Neutrophil (primary cell): Measurements from ENCODE around the gene MACO1.

Experiments
- H3K27ac ChIP-seq: fragments of 200-600 bp; sonication (generic); 2 replicates; pipeline ENCODE4 v1.5.1; 2016; ENCODE audit warnings: mild to moderate bottlenecking, moderate library complexity
- H3K27me3 ChIP-seq: fragments of 200-600 bp; sonication (generic); 2 replicates; pipeline ENCODE4 v1.6.0; 2016; ENCODE audit warnings: mild to moderate bottlenecking
- H3K36me3 ChIP-seq: fragments of 200-600 bp; sonication (generic); 2 replicates; pipeline ENCODE4 v1.5.1; 2017
- H3K4me1 ChIP-seq, 2 experiments: fragments of 200-600 bp in 1 of 2; sonication (generic) in 1 of 2; 1 replicate in 1 of 2; 2 replicates in 1 of 2; pipeline versions ENCODE4 v1.5.1 to v1.6.1; 2013 to 2016; ENCODE audit warnings: low read depth in 1 of 2, low read length in 1 of 2, mild to moderate bottlenecking in 1 of 2, moderate library complexity in 1 of 2; ENCODE audit not compliant: control insufficient read depth in 1 of 2, insufficient read depth in 1 of 2
- H3K4me3 ChIP-seq, 2 experiments: fragments of 200-600 bp in 1 of 2; sonication (generic) in 1 of 2; 1 replicate in 1 of 2; 2 replicates in 1 of 2; pipeline ENCODE4 v1.5.1; 2013 to 2016; ENCODE audit warnings: low read depth in 1 of 2, low read length in 1 of 2, mild to moderate bottlenecking in 1 of 2, moderate library complexity in 1 of 2
- H3K9me3 ChIP-seq: fragments of 200-600 bp; sonication (generic); 2 replicates; pipeline ENCODE4 v1.5.1; 2016
- TF ChIP-seq, protein P1 (sequence below): fragments of 200-600 bp; sonication (generic); IDR thresholded peaks from 2 replicates; pipeline ENCODE4 v1.5.1; 2016; ENCODE audit warnings: antibody characterized with exemption

Gene MACO1

DNA sequence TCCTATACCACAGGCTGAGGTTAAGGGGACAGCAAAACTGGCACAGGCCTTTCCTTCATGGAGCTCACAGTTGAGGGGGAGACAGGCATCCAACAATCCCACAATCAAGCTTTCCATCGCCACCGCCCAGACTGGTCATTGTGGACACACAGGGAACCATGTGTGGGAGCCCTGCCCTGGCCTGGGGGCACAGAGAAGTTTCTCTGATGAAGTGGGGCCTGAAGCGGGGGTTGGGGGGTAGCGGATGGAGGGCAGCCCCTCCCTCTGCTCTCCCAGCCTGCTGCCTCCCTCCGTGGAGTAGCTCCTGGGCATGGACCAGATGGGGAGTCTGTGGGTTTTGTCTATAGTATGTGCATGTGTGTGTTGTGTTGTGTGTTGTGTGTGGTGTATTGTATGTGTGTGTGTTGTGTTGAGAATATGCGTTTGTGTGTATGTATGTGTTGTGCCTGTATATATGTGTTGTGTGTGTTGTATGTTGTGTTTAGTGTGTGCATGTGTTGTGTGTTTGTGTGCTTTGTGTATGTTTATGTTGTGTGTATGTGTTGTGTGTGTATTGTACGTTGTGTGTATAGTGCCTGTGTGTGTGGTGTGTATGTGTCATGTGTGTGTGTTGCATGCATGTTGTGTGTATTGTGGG lies 98.3 kb downstream of the MACO1 start:
- H3K27ac ChIP-seq, result no peak overlapping the region
- TF ChIP-seq, protein P1, sequence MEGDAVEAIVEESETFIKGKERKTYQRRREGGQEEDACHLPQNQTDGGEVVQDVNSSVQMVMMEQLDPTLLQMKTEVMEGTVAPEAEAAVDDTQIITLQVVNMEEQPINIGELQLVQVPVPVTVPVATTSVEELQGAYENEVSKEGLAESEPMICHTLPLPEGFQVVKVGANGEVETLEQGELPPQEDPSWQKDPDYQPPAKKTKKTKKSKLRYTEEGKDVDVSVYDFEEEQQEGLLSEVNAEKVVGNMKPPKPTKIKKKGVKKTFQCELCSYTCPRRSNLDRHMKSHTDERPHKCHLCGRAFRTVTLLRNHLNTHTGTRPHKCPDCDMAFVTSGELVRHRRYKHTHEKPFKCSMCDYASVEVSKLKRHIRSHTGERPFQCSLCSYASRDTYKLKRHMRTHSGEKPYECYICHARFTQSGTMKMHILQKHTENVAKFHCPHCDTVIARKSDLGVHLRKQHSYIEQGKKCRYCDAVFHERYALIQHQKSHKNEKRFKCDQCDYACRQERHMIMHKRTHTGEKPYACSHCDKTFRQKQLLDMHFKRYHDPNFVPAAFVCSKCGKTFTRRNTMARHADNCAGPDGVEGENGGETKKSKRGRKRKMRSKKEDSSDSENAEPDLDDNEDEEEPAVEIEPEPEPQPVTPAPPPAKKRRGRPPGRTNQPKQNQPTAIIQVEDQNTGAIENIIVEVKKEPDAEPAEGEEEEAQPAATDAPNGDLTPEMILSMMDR, result no peak
- H3K9me3 ChIP-seq, result no peaks in the 10 kb centered on the region
- H3K4me1 ChIP-seq, result no peaks in the 10 kb centered on the region
- H3K27me3 ChIP-seq, result peaks cover 6% of the 10 kb centered on the region
- no peak overlapping the region for H3K4me3 ChIP-seq
- no peaks in the 10 kb centered on the region for H3K36me3 ChIP-seq

DNA sequence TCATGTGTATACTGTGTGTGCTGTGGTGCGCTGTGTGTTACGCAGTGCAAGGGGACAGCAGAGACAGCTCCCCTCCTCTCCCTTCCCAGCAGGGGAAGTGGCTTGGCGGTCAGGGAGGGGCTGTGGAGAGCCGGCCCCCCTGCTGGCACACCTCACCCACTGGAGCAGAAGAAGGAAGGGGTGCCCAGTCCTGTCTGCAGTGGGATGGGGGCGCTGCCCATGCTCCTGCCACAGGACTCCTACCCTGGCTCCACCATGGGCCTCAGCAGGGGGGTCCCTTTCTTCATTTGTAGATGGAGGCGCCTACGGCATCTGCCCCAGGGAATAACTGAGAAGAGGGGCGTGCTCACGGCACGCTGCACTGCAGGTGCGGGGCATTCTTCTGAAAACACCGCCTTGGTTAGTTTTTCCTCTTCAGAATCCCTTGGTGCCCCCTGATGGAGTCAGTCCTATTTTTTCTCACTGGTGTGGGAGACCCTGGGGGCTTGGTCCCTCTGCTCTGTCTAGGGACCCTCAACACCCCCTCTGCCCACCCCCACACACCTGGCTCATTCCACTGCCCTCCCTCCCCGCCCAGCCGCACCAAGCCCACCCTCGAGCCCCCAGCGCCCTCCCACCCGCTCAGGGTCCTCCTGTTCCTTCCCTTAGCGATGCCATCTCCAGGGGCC lies 99.0 kb downstream of the MACO1 start:
- Histone ChIP-seq H3K4me1 (no peaks in the 10 kb centered on the region), H3K27ac (no peak overlapping the region), H3K36me3 (no peaks in the 10 kb centered on the region), H3K9me3 (no peaks in the 10 kb centered on the region), H3K27me3 (peaks cover 6% of the 10 kb centered on the region), H3K4me3 (no peak overlapping the region)
- TF ChIP-seq, protein P1, result no peak

DNA sequence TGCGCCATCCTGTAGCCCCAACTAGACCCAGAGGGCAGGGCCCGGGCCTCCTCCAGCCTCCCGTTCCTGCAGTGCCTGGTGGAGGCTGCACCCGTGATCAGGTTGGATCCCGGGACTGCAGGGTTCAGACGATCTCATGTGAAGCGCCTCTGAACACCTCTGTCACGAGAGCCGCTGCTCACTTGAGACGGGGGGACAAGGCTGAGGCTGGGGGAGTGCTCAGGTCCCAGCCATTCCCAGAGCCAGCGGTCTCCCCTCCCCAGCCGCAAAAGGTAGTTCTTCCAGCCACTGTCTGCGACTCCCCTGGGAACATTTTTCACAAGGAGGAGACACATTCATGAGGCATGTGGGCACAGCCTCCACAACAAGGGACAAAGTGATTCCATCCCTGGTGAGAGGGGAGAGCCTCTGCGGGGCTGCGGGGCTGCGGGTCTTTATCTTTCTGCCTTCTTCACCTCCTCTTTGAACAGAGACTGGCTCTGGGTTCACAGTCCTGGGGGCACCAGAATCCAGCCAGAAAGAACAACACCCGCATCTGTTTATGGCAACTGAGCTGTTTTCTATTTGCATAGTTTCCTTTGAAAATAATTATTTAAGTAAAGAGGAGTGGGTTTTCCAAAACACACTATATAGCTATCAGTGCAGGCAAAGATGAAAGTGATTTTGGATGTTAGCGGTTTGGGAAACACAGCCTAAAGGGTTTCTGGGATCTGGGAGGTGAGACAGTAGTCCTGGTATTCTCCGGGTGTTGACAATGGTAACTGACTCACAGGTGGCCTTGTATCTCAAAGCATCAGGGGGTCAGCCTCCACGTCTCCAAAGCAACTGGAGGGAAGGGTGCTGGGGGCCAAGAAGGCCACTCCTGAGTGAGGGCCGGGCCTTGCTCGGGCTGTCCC lies 99.7 kb downstream of the MACO1 start:
- H3K27me3 ChIP-seq, result peaks cover 3% of the 10 kb centered on the region
- no peaks in the 10 kb centered on the region for H3K4me1 ChIP-seq
- no peak overlapping the region for H3K27ac ChIP-seq
- H3K36me3 ChIP-seq, result no peaks in the 10 kb centered on the region
- no peaks in the 10 kb centered on the region for H3K9me3 ChIP-seq
- no peak overlapping the region for H3K4me3 ChIP-seq
- TF ChIP-seq, protein P1, result no peak

DNA sequence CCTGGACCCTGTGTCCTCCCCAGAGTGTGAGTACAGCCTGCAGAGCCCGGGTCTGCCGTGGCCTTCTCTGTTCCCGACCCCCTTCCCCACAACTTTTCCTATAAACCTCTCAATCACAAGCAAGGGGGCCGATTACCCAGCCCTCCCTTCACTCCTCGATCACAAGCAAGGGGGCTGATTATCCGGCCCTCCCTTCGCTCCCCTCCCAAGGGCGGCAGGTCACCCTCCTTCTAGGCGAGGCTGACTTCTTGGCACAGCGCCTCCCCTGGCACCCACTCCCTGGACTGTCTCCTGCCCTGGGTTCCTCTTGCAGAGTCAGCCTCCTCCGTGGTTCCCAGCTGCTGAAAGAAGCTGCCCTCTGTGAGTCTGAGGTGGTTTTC lies 100.4 kb downstream of the MACO1 start:
- H3K36me3 ChIP-seq, result no peaks in the 10 kb centered on the region
- H3K9me3 ChIP-seq, result no peaks in the 10 kb centered on the region
- H3K4me3 ChIP-seq, result no peak overlapping the region
- no peaks in the 10 kb centered on the region for H3K27me3 ChIP-seq
- H3K4me1 ChIP-seq, result no peaks in the 10 kb centered on the region
- TF ChIP-seq, protein P1, result no peak
- H3K27ac ChIP-seq, result no peak overlapping the region

DNA sequence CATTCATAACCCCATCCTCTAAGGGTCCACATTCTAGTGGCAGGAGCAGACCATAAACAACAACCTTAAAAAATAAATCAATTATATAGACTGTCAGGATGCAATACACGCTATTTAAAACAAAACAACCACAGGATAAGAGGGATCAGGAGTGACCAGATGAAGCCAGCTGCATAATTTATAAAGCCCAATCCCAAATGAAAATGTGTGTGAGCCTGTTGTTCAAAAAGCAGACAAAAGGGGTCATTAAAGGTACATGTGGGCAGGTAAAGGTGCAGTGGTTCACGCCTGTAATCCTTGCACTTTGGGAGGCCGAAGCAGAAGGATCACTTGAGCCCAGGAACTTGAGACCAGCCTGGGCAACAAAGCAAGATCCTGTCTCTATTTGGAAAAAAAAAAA lies 102.3 kb downstream of the MACO1 start:
- TF ChIP-seq, protein P1, result no peak
- Histone ChIP-seq H3K27me3 (no peaks in the 10 kb centered on the region), H3K4me1 (no peaks in the 10 kb centered on the region), H3K9me3 (no peaks in the 10 kb centered on the region), H3K36me3 (no peaks in the 10 kb centered on the region), H3K4me3 (no peak overlapping the region), H3K27ac (no peak overlapping the region)
